HepG2 (cell line): ENCODE data around the gene NPPC. TPM values are rescaled to one million over a fixed set of nuclear protein-coding genes. Genes with fewer than 3 reads are reported as not detected.

Experiments
- FOXJ3 ChIP-seq: sonication (generic); formaldehyde crosslinking; IDR thresholded peaks from 2 replicates; pipeline ENCODE4 v1.4.0; 2020; ENCODE audit warnings: missing genetic modification reagents, mild to moderate bottlenecking, borderline replicate concordance
- FOXP1 ChIP-seq, 2 experiments: fragments of 450-650 bp in 1 of 2; IDR thresholded peaks; 2 replicates each; pipeline ENCODE4 v1.6.1; 2017 to 2018; ENCODE audit warnings: antibody characterized with exemption in 1 of 2
- KDM5B ChIP-seq: sonication (generic); formaldehyde crosslinking; IDR thresholded peaks from 2 replicates; pipeline ENCODE4 v1.4.0; 2020; ENCODE audit warnings: missing genetic modification reagents, mild to moderate bottlenecking, borderline replicate concordance
- NCOA5 ChIP-seq: sonication (generic); formaldehyde crosslinking; IDR thresholded peaks from 2 replicates; pipeline ENCODE4 v1.4.0; 2020; ENCODE audit warnings: missing genetic modification reagents
- PPARG ChIP-seq: conservative IDR thresholded peaks from 2 replicates; pipeline ENCODE4 v1.6.1; 2016; ENCODE audit warnings: missing biosample characterization, missing genetic modification reagents
- SUZ12 ChIP-seq: fragments of 150-350 bp; IDR thresholded peaks from 2 replicates; pipeline ENCODE4 v1.6.1; 2014; ENCODE audit warnings: low read depth, low read length
- XBP1 ChIP-seq: sonication (generic); formaldehyde crosslinking; IDR thresholded peaks from 2 replicates; pipeline ENCODE4 v1.5.0; 2020; ENCODE audit warnings: missing genetic modification reagents
- ZBTB20 ChIP-seq: sonication (generic); formaldehyde crosslinking; IDR thresholded peaks from 2 replicates; pipeline ENCODE4 v1.8.1; 2023; ENCODE audit warnings: missing genetic modification reagents, low read depth, mild to moderate bottlenecking, borderline replicate concordance
- ZNF275 ChIP-seq: sonication (generic); formaldehyde crosslinking; IDR thresholded peaks from 2 replicates; pipeline ENCODE4 v1.8.0; 2022; ENCODE audit warnings: missing genetic modification reagents, mild to moderate bottlenecking, inconsistent platforms, borderline replicate concordance
- ZNF337 ChIP-seq: sonication (generic); formaldehyde crosslinking; IDR thresholded peaks from 2 replicates; pipeline ENCODE4 v1.5.1; 2020; ENCODE audit warnings: missing genetic modification reagents, low read depth, mild to moderate bottlenecking, borderline replicate concordance
- ZNF574 ChIP-seq: sonication (generic); formaldehyde crosslinking; IDR thresholded peaks from 2 replicates; pipeline ENCODE4 v1.4.0; 2020; ENCODE audit warnings: missing genetic modification reagents
- ZNF646 ChIP-seq: sonication (generic); formaldehyde crosslinking; IDR thresholded peaks from 2 replicates; pipeline ENCODE4 v1.9.0; 2021; ENCODE audit warnings: mild to moderate bottlenecking, missing genetic modification reagents
- ZNF652 ChIP-seq: IDR thresholded peaks from 2 replicates; pipeline ENCODE4 v1.6.1; 2016; ENCODE audit warnings: low read depth, borderline replicate concordance
- polyA plus RNA-seq, 8 experiments: library from polyadenylated mRNA; depleted of rRNA in 3 of 8; stranded (reverse) in 7 of 8; unstranded in 1 of 8; fragments of >200 nt; fragmentation: Illumina TruSeq in 4 of 8; extraction: Trizol in 4 of 8; gene quantifications; 2 replicates each; pipeline versions ENCODE4 v1.2.1 to v1.2.3, GENCODE V29; 2011 to 2016; ENCODE audit warnings: low read depth in 4 of 8, missing spikeins in 1 of 8, mixed read lengths in 1 of 8; ENCODE audit not compliant: insufficient read depth in 1 of 8
- total RNA-seq, 5 experiments: library from RNA; depleted of rRNA; stranded (reverse); fragments of >200 nt; fragmentation: Illumina TruSeq; extraction: Trizol; gene quantifications; 2 replicates each; pipeline ENCODE4 v1.2.3, GENCODE V29; 2016; ENCODE audit warnings: low read depth in 1 of 5

Gene NPPC
- total and polyA plus RNA-seq, 2 of the 13 experiments (the other 11 are each of a cell fraction or from before 2014, with no cell fraction given) = 0.11 TPM; not detected in 1

- TF ChIP-seq ZNF275 (CRISPR knock-in tag) (no peak), XBP1 (no peak), ZNF574 (CRISPR knock-in tag) (no peak), NCOA5 (CRISPR knock-in tag) (no peak), ZNF652 (CRISPR knock-in tag) (no peak), KDM5B (no peak), SUZ12 (no peak), ZBTB20 (no peak), ZNF646 (CRISPR knock-in tag) (no peak), FOXJ3 (CRISPR knock-in tag) (no peak; the same call in 1 of the 2 replicates), ZNF337 (CRISPR knock-in tag) (no peak), FOXP1 (IDR thresholded peaks at IDR 0.05) (no peak), FOXP1 (CRISPR knock-in tag; IDR thresholded peaks at IDR 0.05) (peak; percentile 85), PPARG (CRISPR knock-in tag) (no peak)
Measured at GRCh38 chr2:231957913-231958763, 31.9 kb upstream of the NPPC start (continued).
